GM12878 (cell line): Measurements from ENCODE around the gene ARHGAP26. TPM values are rescaled to one million over a fixed set of nuclear protein-coding genes. Genes with fewer than 3 reads are reported as not detected.
A peak's percentile ranks its signal among the peaks of the same experiment; 100 is the strongest.

Source experiments
- ATAC-seq: fragments of 200-7000 bp; cut with Tn5 transposase; 3 replicates; pipeline ENCODE4 v1.9.1; 2020; ENCODE audit warnings: mild to moderate bottlenecking, moderate library complexity
- BruUV-seq: library from RNA; stranded (reverse); fragments of 400-500 nt; replicated peaks from 2 replicates; lab custom pipeline; 2021; lab: Mats Ljungman, UMichigan
- CTCF ChIA-PET: fragments of 300-600 bp; sonication (Branson Sonifier 250); formaldehyde crosslinking; extraction: SDS; loops from one replicate; lab custom pipeline; 2021; ENCODE audit warnings: inconsistent platforms; lab: Yijun Ruan, JAX
- POLR2A ChIA-PET: fragments of 350-600 bp; formaldehyde crosslinking; extraction: SDS; loops from one replicate; lab custom pipeline; 2021; ENCODE audit warnings: inconsistent platforms; lab: Charles Lee
- RAD21 ChIA-PET: fragments of 300-600 bp; sonication (Branson Sonifier 250); formaldehyde crosslinking; loops from one replicate; lab custom pipeline; 2023; ENCODE audit warnings: antibody characterized with exemption; ENCODE audit not compliant: unreplicated experiment; lab: Charles Lee
- SMC1A ChIA-PET: fragments of 300-600 bp; sonication (Branson Sonifier 250); formaldehyde crosslinking; loops from one replicate; lab custom pipeline; 2023; ENCODE audit not compliant: unreplicated experiment, uncharacterized antibody; lab: Charles Lee
- DNase-seq: peaks from one replicate; pipeline ENCODE4 v3.0.0-alpha.2; 2011; ENCODE audit warnings: low read depth, low spot score
- FAIRE-seq: peaks from 3 replicates; lab custom pipeline; 2011; peaks lifted over from hg19 to GRCh38; lab: Jason Lieb, UNC
- H2AFZ ChIP-seq: 2 replicates; pipeline ENCODE4 v1.6.0; 2011; ENCODE audit warnings: low read depth, low read length, control low read depth; ENCODE audit not compliant: control insufficient read depth
- H3K27ac ChIP-seq: 2 replicates; pipeline ENCODE4 v1.5.1; 2011; ENCODE audit warnings: control low read depth; ENCODE audit not compliant: control insufficient read depth, insufficient read depth
- H3K27me3 ChIP-seq, 2 experiments: replicated peaks in 1 of 2; 2 replicates each; pipeline versions ENCODE4 v1.6.0 to v1.6.1; 2011; ENCODE audit warnings: low read length in 1 of 2; ENCODE audit not compliant: control insufficient read depth in 2 of 2, insufficient read depth in 2 of 2
- H3K36me3 ChIP-seq, 2 experiments: 2 replicates each; pipeline ENCODE4 v1.5.1; 2011; ENCODE audit warnings: low read length in 1 of 2; ENCODE audit not compliant: control insufficient read depth in 2 of 2, insufficient read depth in 2 of 2
- H3K4me1 ChIP-seq: 2 replicates; pipeline ENCODE4 v1.6.1; 2011; ENCODE audit warnings: mild to moderate bottlenecking, low read length, moderate library complexity, mixed read lengths; ENCODE audit not compliant: control insufficient read depth, insufficient read depth
- H3K4me2 ChIP-seq: 2 replicates; pipeline ENCODE4 v1.6.0; 2011; ENCODE audit warnings: control low read depth; ENCODE audit not compliant: control insufficient read depth, insufficient read depth
- H3K4me3 ChIP-seq: fragments of 200-600 bp; sonication (generic); 2 replicates; pipeline ENCODE4 v1.5.1; 2016
- H3K79me2 ChIP-seq: 2 replicates; pipeline ENCODE4 v1.6.0; 2011; ENCODE audit warnings: low read length; ENCODE audit not compliant: control insufficient read depth, insufficient read depth
- H3K9ac ChIP-seq: 2 replicates; pipeline ENCODE4 v1.8.0; 2011; ENCODE audit warnings: low read length, control low read depth, mixed read lengths; ENCODE audit not compliant: control insufficient read depth, insufficient read depth
- H3K9me3 ChIP-seq: replicated peaks from 3 replicates; pipeline ENCODE4 v1.5.1; 2011; ENCODE audit warnings: mild to moderate bottlenecking, low read length; ENCODE audit not compliant: control insufficient read depth, insufficient read depth
- H4K20me1 ChIP-seq: 2 replicates; pipeline ENCODE4 v1.6.0; 2011; ENCODE audit not compliant: control insufficient read depth, insufficient read depth
- SREBF1 ChIP-seq: IDR thresholded peaks from 2 replicates; pipeline ENCODE4 v1.6.1; 2012; ENCODE audit warnings: mild to moderate bottlenecking, low read length
- WGBS: methylation state at CpG from one replicate; pipeline ENCODE4 v1.1.6; 2016; ENCODE audit warnings: low lambda C conversion rate; ENCODE audit not compliant: insufficient replicate concordance, insufficient coverage; ENCODE audit errors: missing lambda C conversion rate; 5-methylcytosine and 5-hydroxymethylcytosine counted together
- in situ Hi-C: fragments of 300-500 bp; cut with MboI; formaldehyde crosslinking; loops from 9 replicates; pipeline ENCODE4 v1.14.3; 2018; ENCODE audit warnings: mixed read lengths
- intact Hi-C: fragments of 100-400 bp; cut with micrococcal nuclease; formaldehyde crosslinking; loops from one replicate; pipeline ENCODE4 v1.14.2; 2022; ENCODE audit not compliant: unreplicated experiment
- polyA plus RNA-seq, 11 experiments: library from polyadenylated mRNA; depleted of rRNA in 4 of 11; unstranded in 6 of 11; stranded (reverse) in 5 of 11; fragments of >200 nt; fragmentation: Nextera tagmentation in 4 of 11; fragmentation: Illumina TruSeq in 1 of 11; extraction: Ambion mirVana in 4 of 11; extraction: Trizol in 1 of 11; gene quantifications; 1 replicate in 1 of 11; 2 replicates in 10 of 11; pipeline versions ENCODE4 v1.2.1 to v1.2.3, GENCODE V29; 2011 to 2016; ENCODE audit warnings: inconsistent platforms in 2 of 11, missing spikeins in 2 of 11, low read depth in 1 of 11
- total RNA-seq, 4 experiments: library from RNA; depleted of rRNA in 3 of 4; stranded (reverse); fragments of >200 nt in 3 of 4; fragmentation: Illumina TruSeq in 1 of 4; extraction: Trizol in 1 of 4; gene quantifications; 2 replicates each; pipeline versions ENCODE4 v1.2.1 to v1.2.3, GENCODE V29; 2013 to 2021
- TF ChIP-seq, protein P1 (sequence below): fragments of 450-650 bp; IDR thresholded peaks from 2 replicates; pipeline ENCODE4 v1.6.1; 2016; ENCODE audit warnings: mild to moderate bottlenecking, moderate library complexity, borderline replicate concordance

Gene ARHGAP26
- total and polyA plus RNA-seq, 10 of the 15 experiments (the other 5 are each of a cell fraction or from before 2014, with no cell fraction given) = 9.4 to 41.5 (median 19.3) TPM

DNA sequence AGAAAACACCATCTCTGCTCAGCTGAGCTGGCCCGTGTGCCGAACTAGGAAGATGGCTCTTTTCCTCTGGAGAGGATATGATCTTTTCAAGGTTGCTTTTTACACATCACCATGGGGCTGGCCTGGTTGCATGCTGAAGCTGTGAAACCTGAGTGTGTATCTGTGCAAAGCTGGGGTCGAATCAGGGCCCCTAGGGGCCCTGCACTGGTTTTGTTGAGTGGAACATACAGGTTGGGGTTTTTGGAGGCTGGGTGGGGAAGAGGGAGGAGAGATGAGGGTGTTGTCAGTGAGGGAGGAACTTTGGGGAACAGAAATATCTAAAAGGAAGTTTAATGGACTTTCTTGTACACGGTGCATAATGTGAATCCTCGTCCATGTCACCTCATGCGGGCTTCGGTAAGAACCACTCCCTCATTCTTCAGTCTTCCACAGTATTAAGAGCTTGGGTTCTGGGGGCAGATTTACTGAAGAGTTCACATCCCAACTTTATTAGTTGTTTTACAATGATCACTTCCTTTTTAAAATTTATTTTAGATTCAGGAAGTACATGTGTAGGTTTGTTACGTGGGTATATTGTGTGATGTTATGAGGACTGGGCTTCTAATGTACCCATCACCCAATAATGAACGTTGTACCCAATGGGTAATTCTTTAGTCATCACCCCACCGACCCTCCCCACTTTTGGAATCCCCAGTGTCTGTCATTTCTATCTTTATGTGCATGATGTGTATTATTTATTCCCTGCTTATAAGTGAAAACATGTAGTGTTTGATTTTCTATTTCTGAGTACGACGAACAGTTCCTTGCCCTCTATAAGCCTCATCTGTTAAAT is 395.1 kb downstream of the ARHGAP26 start:
- ChIA-PET RAD21 (interaction anchor here (0.6 to 5.8 kb wide), 11 partner anchors 10 to 141 kb away, joined by 3 to 44 read pairs (median 4); no protein-coding TSS in a partner anchor), CTCF (interaction anchor here (1.0 to 1.6 kb wide), 3 partner anchors 9 to 34 kb away, joined by 3 to 5 read pairs (median 4); no protein-coding TSS in a partner anchor)
- Histone ChIP-seq H3K4me2 (peak overlapping the region; percentile 11; the same call in 1 of the 2 replicates), H3K9me3 (no peaks in the 10 kb centered on the region), H4K20me1 (no peaks in the 10 kb centered on the region), H3K4me3 (no peak overlapping the region), H3K27me3 (no peaks in the 10 kb centered on the region), H3K36me3 (no peaks in the 10 kb centered on the region; a peak in 1 of 4 replicates), H3K27ac (no peak overlapping the region; the same call in 1 of the 2 replicates), H2AFZ (no peak overlapping the region; the same call in 1 of the 2 replicates)
- FAIRE-seq (no peak), ATAC-seq (0 out of 3 replicates have a peak, but pooled peaks have one; percentile 10)
- in situ Hi-C loops = no loop called here
- TF ChIP-seq, protein P1, sequence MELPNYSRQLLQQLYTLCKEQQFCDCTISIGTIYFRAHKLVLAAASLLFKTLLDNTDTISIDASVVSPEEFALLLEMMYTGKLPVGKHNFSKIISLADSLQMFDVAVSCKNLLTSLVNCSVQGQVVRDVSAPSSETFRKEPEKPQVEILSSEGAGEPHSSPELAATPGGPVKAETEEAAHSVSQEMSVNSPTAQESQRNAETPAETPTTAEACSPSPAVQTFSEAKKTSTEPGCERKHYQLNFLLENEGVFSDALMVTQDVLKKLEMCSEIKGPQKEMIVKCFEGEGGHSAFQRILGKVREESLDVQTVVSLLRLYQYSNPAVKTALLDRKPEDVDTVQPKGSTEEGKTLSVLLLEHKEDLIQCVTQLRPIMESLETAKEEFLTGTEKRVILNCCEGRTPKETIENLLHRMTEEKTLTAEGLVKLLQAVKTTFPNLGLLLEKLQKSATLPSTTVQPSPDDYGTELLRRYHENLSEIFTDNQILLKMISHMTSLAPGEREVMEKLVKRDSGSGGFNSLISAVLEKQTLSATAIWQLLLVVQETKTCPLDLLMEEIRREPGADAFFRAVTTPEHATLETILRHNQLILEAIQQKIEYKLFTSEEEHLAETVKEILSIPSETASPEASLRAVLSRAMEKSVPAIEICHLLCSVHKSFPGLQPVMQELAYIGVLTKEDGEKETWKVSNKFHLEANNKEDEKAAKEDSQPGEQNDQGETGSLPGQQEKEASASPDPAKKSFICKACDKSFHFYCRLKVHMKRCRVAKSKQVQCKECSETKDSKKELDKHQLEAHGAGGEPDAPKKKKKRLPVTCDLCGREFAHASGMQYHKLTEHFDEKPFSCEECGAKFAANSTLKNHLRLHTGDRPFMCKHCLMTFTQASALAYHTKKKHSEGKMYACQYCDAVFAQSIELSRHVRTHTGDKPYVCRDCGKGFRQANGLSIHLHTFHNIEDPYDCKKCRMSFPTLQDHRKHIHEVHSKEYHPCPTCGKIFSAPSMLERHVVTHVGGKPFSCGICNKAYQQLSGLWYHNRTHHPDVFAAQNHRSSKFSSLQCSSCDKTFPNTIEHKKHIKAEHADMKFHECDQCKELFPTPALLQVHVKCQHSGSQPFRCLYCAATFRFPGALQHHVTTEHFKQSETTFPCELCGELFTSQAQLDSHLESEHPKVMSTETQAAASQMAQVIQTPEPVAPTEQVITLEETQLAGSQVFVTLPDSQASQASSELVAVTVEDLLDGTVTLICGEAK = peak; percentile 33; the same call in 1 of the 2 replicates
- TF ChIP-seq SREBF1 = no peak
- TF ChIP-seq, all 136 proteins: peak for 1
- Histone ChIP-seq H3K9ac (no peak overlapping the region), H3K4me1 (no peaks in the 10 kb centered on the region; the same call in 1 of the 2 replicates), H3K79me2 (no peaks in the 10 kb centered on the region)
- ChIA-PET SMC1A (interaction anchor here (0.7 to 8.7 kb wide), 24 partner anchors 9 to 261 kb away, joined by 3 to 50 read pairs (median 4); no protein-coding TSS in a partner anchor), POLR2A (interaction anchor here (1.0 to 1.1 kb wide), 2 partner anchors 11 to 32 kb away, joined by 3 read pairs; no protein-coding TSS in a partner anchor)
- WGBS = 34% methylated on average over 12 of the region's 12 CpGs
- intact Hi-C loops = loop anchor here (5.0 kb wide), 1 partner anchor 237 kb away; the partner anchor contains the start of gene NR3C1
- no TSS peak for BruUV-seq
- DNase-seq = no peak
